Right lobe of liver (tissue), 6 donors: ENCODE data around the gene NPEPPS. TPM values are rescaled to one million over a fixed set of nuclear protein-coding genes. Genes with fewer than 3 reads are reported as not detected.
A peak's percentile ranks its signal among the peaks of the same experiment; 100 is the strongest.

ENCODE experiments used
- ATAC-seq, 4 donors: fragments of 200-7000 bp; cut with Tn5 transposase; one replicate each; pipeline ENCODE4 v1.9.1; 2020; ENCODE audit warnings: mild to moderate bottlenecking in 4 of 4, moderate library complexity in 4 of 4
- DNase-seq, 3 donors: peaks; one replicate each; pipeline ENCODE4 v3.0.0-alpha.2; 2020
- H3K27ac ChIP-seq, 3 donors: fragments of 200-600 bp; one replicate each; pipeline ENCODE4 v1.8.0; 2022
- H3K27me3 ChIP-seq, 2 donors: fragments of 200-600 bp; one replicate each; pipeline ENCODE4 v1.8.0; 2022
- H3K36me3 ChIP-seq, 4 donors: fragments of 200-600 bp; sonication (generic) in 1 of 4; one replicate each; pipeline versions ENCODE4 v1.5.1 to v1.8.0; 2017 to 2022; ENCODE audit warnings: control low read depth in 1 of 4
- H3K4me1 ChIP-seq, 4 donors: fragments of 200-600 bp; sonication (generic) in 1 of 4; one replicate each; pipeline versions ENCODE4 v1.5.1 to v1.8.0; 2017 to 2022; ENCODE audit warnings: control low read depth in 1 of 4
- H3K4me3 ChIP-seq, 3 donors: fragments of 200-600 bp; one replicate each; pipeline ENCODE4 v1.8.0; 2022
- H3K9me3 ChIP-seq, 4 donors: fragments of 200-600 bp; sonication (generic) in 1 of 4; one replicate each; pipeline versions ENCODE4 v1.5.1 to v1.8.0; 2017 to 2022; ENCODE audit warnings: control low read depth in 1 of 4
- CTCF ChIP-seq, 4 donors: fragments of 200-600 bp in 3 of 4; fragments of 450-650 bp in 1 of 4; IDR thresholded peaks; one replicate each; pipeline versions ENCODE4 v1.5.1 to v1.8.0; 2016 to 2022; ENCODE audit warnings: antibody characterized with exemption in 4 of 4, mild to moderate bottlenecking in 2 of 4
- POLR2A ChIP-seq: fragments of 450-650 bp; IDR thresholded peaks from one replicate; pipeline ENCODE4 v1.6.1; 2017; ENCODE audit warnings: antibody characterized with exemption, mild to moderate bottlenecking
- WGBS: methylation state at CpG from one replicate; pipeline ENCODE4 v1.1.6; 2018; ENCODE audit warnings: low coverage, low lambda C conversion rate; ENCODE audit not compliant: insufficient coverage; ENCODE audit errors: missing lambda C conversion rate; 5-methylcytosine and 5-hydroxymethylcytosine counted together
- intact Hi-C, 2 donors: fragments of 100-400 bp; cut with DNase I; formaldehyde crosslinking; loops; one replicate each; pipeline versions ENCODE4 v1.11.2 to v1.14.1; 2022
- total RNA-seq, 6 experiments: library from RNA; depleted of rRNA in 2 of 6; stranded (reverse); fragments of >200 nt in 2 of 6; fragmentation: NEBNext Ultra II Directional in 3 of 6; extraction: Animal tissue kit (Norgen Biotek cat#: 25700) in 3 of 6; gene quantifications; one replicate each; pipeline versions ENCODE4 v1.1.0 to v1.2.4, GENCODE V29; 2016 to 2023
- donor health status: DM: no; HTN: yes; CAD: no.
- donor health status: DM: no; HTN: no; CAD: no.
- donor health status: DM: no; HTN: no; CAD: no.
- donor health status: DM: no; HTN: yes; CAD: no.
- donor health status: DM: no; HTN: yes; CAD: no.

NPEPPS gene
- total RNA-seq, 6 experiments from 2014 or later: 30.0 to 55.1 (median 37.7) TPM

DNA sequence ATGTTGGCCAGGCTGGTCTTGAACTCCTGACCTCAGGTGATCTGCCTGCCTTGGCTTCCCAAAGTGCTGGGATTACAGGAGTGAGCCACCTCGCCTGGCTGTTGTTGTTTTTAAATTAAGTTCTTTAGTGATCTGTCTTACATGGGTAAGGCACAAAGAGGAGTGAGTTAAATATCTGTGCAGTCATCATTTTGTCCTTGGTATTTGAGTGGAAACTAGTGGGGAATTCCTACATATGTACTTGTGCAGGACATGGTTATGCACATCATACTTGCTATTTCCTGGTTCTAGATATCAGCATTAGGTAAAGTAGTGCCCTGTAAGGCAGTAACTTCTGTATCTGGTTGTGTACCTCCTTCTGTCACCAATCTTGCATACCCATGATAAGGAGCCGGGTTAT, 122.5 kb downstream of the NPEPPS start:
- H3K9me3 ChIP-seq: no peaks in the 10 kb centered on the region
- no peak overlapping the region for H3K4me3 ChIP-seq
- peaks cover 0 to 43% (median 22%) of the 10 kb centered on the region in 4 donors for H3K4me1 ChIP-seq
- ATAC-seq: no peak
- DNase-seq: no peak
- H3K27ac ChIP-seq: no peak overlapping the region
- no peaks in the 10 kb centered on the region for H3K27me3 ChIP-seq
- WGBS: 71% methylated on average over 1 of the region's 2 CpGs
- no peak for TF ChIP-seq POLR2A
- no peak for TF ChIP-seq CTCF (IDR thresholded peaks at IDR 0.05)
- intact Hi-C loops: no loop called here
- peaks cover 5 to 60% (median 34%) of the 10 kb centered on the region in 4 donors for H3K36me3 ChIP-seq

- H3K4me3 ChIP-seq: no peak overlapping the region
- no peaks in the 10 kb centered on the region for H3K27me3 ChIP-seq
- ATAC-seq (peak; percentile 51 to 72 (median 62)), DNase-seq (peak in 1 of 3 donors; percentile 61)
- H3K36me3 ChIP-seq: peaks cover 5 to 76% (median 42%) of the 10 kb centered on the region in 4 donors
- no peak for TF ChIP-seq CTCF (IDR thresholded peaks at IDR 0.05)
- no peak for TF ChIP-seq POLR2A
- intact Hi-C loops: no loop called here
- H3K4me1 ChIP-seq: peaks cover 0 to 47% (median 22%) of the 10 kb centered on the region in 4 donors
- WGBS: 15% methylated on average over 6 of the region's 6 CpGs
- H3K9me3 ChIP-seq: no peaks in the 10 kb centered on the region
- peak overlapping the region in 2 of 3 donors; percentile 15 to 36 for H3K27ac ChIP-seq
Observed at GRCh38 chr17:47654991-47655390, 124.1 kb downstream of the NPEPPS start.

- peak overlapping the region in 2 of 3 donors; percentile 3 to 35 for H3K27ac ChIP-seq
- no peak for DNase-seq
- TF ChIP-seq CTCF (IDR thresholded peaks at IDR 0.05): no peak
- no peak for TF ChIP-seq POLR2A
- peak in 3 of 4 donors; percentile 22 to 50 (median 25) for ATAC-seq
- no peaks in the 10 kb centered on the region for H3K9me3 ChIP-seq
- peaks cover 17 to 96% (median 57%) of the 10 kb centered on the region in 4 donors for H3K36me3 ChIP-seq
- no peaks in the 10 kb centered on the region for H3K27me3 ChIP-seq
- H3K4me1 ChIP-seq: peaks cover 0 to 19% (median 3%) of the 10 kb centered on the region in 4 donors
- H3K4me3 ChIP-seq: no peak overlapping the region
- WGBS: 25% methylated on average over 6 of the region's 6 CpGs
- intact Hi-C loops: no loop called here
Observed at GRCh38 chr17:47660064-47660492, 129.2 kb downstream of the NPEPPS start.

DNA sequence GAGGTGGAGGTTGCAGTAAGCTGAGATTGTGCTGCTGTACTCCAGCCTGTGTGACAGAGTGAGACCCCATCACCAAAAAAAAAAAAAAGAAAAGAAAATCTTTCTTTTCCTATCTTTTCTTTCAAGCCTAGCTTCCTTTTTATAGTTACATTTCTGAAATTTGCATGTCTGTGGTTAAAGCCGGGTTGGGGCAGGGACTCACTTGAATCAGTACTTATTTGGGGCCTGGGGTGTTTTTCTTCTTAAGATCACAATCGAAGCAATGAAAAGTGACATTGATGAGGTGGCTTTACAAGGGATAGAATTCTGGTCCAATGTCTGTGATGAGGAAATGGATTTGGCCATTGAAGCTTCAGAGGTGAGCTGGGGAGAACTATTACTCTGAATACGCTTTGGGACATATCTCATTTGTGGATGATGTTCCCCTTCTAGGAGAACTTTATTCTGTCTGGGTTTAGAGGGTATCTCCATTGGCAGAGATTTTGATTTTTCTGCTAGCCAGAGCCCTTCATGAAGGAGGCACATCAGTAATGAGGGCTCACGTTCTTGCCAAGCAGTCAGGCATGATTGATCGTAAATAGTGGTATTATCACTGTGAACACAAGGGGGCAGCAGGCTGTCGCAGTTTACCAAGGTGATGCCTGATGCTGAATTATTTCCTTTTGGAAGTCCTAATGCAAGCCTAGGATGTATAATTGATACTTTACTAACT, 133.2 kb downstream of the NPEPPS start:
- Histone ChIP-seq H3K4me3 (no peak overlapping the region), H3K27me3 (no peaks in the 10 kb centered on the region), H3K9me3 (no peaks in the 10 kb centered on the region), H3K36me3 (peaks cover 13 to 94% (median 52%) of the 10 kb centered on the region in 4 donors), H3K4me1 (peaks cover 0 to 9% (median 0%) of the 10 kb centered on the region in 4 donors), H3K27ac (no peak overlapping the region)
- ATAC-seq: peak; percentile 84 to 86 (median 85)
- intact Hi-C loops: no loop called here
- DNase-seq: no peak
- 34% methylated on average over 5 of the region's 6 CpGs for WGBS
- TF ChIP-seq POLR2A (no peak), CTCF (IDR thresholded peaks at IDR 0.05) (peak; percentile 51 to 73 (median 70))
